ENCODE results near the gene FRMPD4.

Gene FRMPD4

DNA sequence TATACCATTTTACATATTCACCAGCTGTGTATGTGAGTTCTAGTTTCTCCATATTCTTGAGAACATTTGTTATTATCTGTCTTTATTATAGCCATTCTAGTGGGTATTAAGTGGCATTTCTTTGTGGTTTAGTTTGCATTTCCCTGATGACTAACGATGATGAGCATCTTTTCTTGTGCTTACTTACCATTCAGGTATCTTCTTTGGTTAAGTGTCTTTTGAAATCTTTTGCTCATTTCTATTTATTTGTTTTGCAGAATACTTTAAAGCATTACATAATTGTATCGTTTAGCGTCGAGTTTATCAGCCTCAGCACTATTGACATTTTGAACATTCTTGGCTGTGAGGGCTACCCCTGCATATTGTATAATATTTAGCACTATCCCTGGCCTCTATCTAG is 85.4 kb downstream of the FRMPD4 start:
- ATAC-seq = no peak
- TF ChIP-seq GLIS3 (CRISPR knock-in tag; IDR thresholded peaks at IDR 0.05) (no peak), ZNF8 (CRISPR knock-in tag; IDR thresholded peaks at IDR 0.05) (no peak)

DNA sequence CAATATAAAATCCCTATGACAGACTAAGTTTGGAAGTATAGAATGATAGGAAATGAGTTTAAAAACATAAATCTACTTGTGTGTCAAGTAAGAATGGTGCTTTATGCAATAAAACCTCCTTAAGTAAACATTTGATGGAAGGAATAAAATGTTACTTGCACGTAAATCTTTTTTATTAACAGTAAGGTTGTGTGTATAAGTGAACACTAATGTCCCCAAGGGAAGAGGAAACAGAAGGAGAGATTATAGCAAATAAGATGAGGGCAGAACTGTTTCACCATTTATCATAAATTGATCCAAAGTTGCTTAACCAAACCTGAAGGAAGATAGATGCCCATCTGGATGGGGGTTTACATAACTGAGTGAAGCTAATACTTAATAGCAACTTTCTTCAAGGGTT is 86.8 kb downstream of the FRMPD4 start:
- TF ChIP-seq, protein P1, sequence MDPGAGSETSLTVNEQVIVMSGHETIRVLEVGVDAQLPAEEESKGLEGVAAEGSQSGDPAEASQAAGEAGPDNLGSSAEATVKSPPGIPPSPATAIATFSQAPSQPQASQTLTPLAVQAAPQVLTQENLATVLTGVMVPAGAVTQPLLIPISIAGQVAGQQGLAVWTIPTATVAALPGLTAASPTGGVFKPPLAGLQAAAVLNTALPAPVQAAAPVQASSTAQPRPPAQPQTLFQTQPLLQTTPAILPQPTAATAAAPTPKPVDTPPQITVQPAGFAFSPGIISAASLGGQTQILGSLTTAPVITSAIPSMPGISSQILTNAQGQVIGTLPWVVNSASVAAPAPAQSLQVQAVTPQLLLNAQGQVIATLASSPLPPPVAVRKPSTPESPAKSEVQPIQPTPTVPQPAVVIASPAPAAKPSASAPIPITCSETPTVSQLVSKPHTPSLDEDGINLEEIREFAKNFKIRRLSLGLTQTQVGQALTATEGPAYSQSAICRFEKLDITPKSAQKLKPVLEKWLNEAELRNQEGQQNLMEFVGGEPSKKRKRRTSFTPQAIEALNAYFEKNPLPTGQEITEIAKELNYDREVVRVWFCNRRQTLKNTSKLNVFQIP (CRISPR knock-in tag; IDR thresholded peaks at IDR 0.05; ENCODE audit: borderline replicate concordance, low read depth) = no peak
- TF ChIP-seq, protein P2, sequence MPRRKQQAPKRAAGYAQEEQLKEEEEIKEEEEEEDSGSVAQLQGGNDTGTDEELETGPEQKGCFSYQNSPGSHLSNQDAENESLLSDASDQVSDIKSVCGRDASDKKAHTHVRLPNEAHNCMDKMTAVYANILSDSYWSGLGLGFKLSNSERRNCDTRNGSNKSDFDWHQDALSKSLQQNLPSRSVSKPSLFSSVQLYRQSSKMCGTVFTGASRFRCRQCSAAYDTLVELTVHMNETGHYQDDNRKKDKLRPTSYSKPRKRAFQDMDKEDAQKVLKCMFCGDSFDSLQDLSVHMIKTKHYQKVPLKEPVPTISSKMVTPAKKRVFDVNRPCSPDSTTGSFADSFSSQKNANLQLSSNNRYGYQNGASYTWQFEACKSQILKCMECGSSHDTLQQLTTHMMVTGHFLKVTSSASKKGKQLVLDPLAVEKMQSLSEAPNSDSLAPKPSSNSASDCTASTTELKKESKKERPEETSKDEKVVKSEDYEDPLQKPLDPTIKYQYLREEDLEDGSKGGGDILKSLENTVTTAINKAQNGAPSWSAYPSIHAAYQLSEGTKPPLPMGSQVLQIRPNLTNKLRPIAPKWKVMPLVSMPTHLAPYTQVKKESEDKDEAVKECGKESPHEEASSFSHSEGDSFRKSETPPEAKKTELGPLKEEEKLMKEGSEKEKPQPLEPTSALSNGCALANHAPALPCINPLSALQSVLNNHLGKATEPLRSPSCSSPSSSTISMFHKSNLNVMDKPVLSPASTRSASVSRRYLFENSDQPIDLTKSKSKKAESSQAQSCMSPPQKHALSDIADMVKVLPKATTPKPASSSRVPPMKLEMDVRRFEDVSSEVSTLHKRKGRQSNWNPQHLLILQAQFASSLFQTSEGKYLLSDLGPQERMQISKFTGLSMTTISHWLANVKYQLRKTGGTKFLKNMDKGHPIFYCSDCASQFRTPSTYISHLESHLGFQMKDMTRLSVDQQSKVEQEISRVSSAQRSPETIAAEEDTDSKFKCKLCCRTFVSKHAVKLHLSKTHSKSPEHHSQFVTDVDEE (CRISPR knock-in tag; IDR thresholded peaks at IDR 0.05) = no peak
- TF ChIP-seq OSR1 (CRISPR knock-in tag; IDR thresholded peaks at IDR 0.05) (no peak), ESRRG (CRISPR knock-in tag; IDR thresholded peaks at IDR 0.05) (no peak), TOX (CRISPR knock-in tag; IDR thresholded peaks at IDR 0.05; ENCODE audit: borderline replicate concordance) (no peak), ZFP3 (CRISPR knock-in tag; IDR thresholded peaks at IDR 0.05) (no peak), ZNF70 (CRISPR knock-in tag; IDR thresholded peaks at IDR 0.05) (no peak), ARNTL (CRISPR knock-in tag; IDR thresholded peaks at IDR 0.05; ENCODE audit: borderline replicate concordance, low read depth) (no peak), SNAI2 (CRISPR knock-in tag; IDR thresholded peaks at IDR 0.05) (no peak), TCF4 (CRISPR knock-in tag; IDR thresholded peaks at IDR 0.05; ENCODE audit: borderline replicate concordance) (no peak), CSDC2 (CRISPR knock-in tag; IDR thresholded peaks at IDR 0.05) (no peak), RARB (CRISPR knock-in tag; IDR thresholded peaks at IDR 0.05) (no peak), ISL1 (CRISPR knock-in tag; IDR thresholded peaks at IDR 0.05) (no peak), ZC3H10 (CRISPR knock-in tag; IDR thresholded peaks at IDR 0.05) (no peak), ZNF565 (CRISPR knock-in tag; conservative IDR thresholded peaks at IDR 0.05; ENCODE audit: low read depth) (no peak)
- TF ChIP-seq, protein P3, sequence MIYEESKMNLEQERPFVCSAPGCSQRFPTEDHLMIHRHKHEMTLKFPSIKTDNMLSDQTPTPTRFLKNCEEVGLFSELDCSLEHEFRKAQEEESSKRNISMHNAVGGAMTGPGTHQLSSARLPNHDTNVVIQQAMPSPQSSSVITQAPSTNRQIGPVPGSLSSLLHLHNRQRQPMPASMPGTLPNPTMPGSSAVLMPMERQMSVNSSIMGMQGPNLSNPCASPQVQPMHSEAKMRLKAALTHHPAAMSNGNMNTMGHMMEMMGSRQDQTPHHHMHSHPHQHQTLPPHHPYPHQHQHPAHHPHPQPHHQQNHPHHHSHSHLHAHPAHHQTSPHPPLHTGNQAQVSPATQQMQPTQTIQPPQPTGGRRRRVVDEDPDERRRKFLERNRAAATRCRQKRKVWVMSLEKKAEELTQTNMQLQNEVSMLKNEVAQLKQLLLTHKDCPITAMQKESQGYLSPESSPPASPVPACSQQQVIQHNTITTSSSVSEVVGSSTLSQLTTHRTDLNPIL (CRISPR knock-in tag; IDR thresholded peaks at IDR 0.05; ENCODE audit: low read depth) = no peak
- no peak for ATAC-seq

DNA sequence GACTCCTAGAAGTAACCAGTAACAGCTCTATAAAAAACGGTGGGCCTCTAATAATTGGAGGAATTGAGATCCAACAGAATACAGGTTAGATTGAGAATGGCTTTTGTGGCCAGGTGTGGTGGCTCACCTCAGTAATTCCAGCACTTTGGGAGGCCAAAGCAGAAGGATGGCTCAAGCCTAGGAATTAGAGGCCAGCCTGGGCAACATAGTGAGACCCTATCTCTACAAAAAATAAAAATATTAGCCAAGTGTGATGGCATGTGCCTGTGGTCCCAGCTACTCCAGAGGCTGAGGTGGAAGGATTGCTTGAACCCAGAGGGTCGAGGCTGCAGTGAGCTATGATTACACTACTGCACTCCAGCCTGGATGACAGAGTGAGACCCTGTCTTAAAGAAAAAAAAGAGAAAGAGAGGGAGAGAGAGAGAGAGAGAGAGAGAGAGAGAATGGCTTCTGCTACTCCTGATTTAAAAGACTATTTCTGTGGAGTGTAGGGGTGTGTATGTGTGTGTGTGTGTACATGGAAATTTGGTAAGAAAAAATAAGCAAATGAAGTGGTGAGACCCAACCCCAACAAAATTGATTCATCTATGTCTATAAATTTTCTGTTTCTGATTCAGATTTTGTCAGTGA is 89.3 kb downstream of the FRMPD4 start:
- TF ChIP-seq ZC3H10 (CRISPR knock-in tag; IDR thresholded peaks at IDR 0.05) = no peak
- no peak for TF ChIP-seq ESRRG (CRISPR knock-in tag; IDR thresholded peaks at IDR 0.05)
- TF ChIP-seq ZFP30 (CRISPR knock-in tag; IDR thresholded peaks at IDR 0.05) = no peak
- TF ChIP-seq RARB (CRISPR knock-in tag; IDR thresholded peaks at IDR 0.05) = no peak
- TF ChIP-seq, protein P1 (CRISPR knock-in tag; IDR thresholded peaks at IDR 0.05; ENCODE audit: borderline replicate concordance, low read depth) = no peak
- no peak for TF ChIP-seq TOX (CRISPR knock-in tag; IDR thresholded peaks at IDR 0.05; ENCODE audit: borderline replicate concordance)
- TF ChIP-seq BACH2 (CRISPR knock-in tag; IDR thresholded peaks at IDR 0.05; ENCODE audit: borderline replicate concordance) = no peak
- TF ChIP-seq TCF4 (CRISPR knock-in tag; IDR thresholded peaks at IDR 0.05; ENCODE audit: borderline replicate concordance) = no peak
- no peak for TF ChIP-seq ZFP3 (CRISPR knock-in tag; IDR thresholded peaks at IDR 0.05)
- TF ChIP-seq ARNTL (CRISPR knock-in tag; IDR thresholded peaks at IDR 0.05; ENCODE audit: borderline replicate concordance, low read depth) = no peak
- TF ChIP-seq, protein P4, sequence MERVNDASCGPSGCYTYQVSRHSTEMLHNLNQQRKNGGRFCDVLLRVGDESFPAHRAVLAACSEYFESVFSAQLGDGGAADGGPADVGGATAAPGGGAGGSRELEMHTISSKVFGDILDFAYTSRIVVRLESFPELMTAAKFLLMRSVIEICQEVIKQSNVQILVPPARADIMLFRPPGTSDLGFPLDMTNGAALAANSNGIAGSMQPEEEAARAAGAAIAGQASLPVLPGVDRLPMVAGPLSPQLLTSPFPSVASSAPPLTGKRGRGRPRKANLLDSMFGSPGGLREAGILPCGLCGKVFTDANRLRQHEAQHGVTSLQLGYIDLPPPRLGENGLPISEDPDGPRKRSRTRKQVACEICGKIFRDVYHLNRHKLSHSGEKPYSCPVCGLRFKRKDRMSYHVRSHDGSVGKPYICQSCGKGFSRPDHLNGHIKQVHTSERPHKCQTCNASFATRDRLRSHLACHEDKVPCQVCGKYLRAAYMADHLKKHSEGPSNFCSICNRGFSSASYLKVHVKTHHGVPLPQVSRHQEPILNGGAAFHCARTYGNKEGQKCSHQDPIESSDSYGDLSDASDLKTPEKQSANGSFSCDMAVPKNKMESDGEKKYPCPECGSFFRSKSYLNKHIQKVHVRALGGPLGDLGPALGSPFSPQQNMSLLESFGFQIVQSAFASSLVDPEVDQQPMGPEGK (CRISPR knock-in tag; IDR thresholded peaks at IDR 0.05; ENCODE audit: borderline replicate concordance) = no peak
- no peak for TF ChIP-seq OSR1 (CRISPR knock-in tag; IDR thresholded peaks at IDR 0.05)
- no peak for TF ChIP-seq ZNF8 (CRISPR knock-in tag; IDR thresholded peaks at IDR 0.05)
- no peak for ATAC-seq

All from SK-N-SH treated with all-trans-retinoic acid at 6 μM for 48 hours (cell line).